Measurements from ENCODE around the gene FBXW4. TPM values are rescaled to one million over a fixed set of nuclear protein-coding genes. Genes with fewer than 3 reads are reported as not detected.
"Not testable (repeated sequence)": the region's sequence is repeated elsewhere in the genome, so short reads cannot be mapped to it uniquely, and the experiment has no call there.

Gene FBXW4
- total RNA-seq, 1 donor from 2014 or later: 65.0 TPM

DNA sequence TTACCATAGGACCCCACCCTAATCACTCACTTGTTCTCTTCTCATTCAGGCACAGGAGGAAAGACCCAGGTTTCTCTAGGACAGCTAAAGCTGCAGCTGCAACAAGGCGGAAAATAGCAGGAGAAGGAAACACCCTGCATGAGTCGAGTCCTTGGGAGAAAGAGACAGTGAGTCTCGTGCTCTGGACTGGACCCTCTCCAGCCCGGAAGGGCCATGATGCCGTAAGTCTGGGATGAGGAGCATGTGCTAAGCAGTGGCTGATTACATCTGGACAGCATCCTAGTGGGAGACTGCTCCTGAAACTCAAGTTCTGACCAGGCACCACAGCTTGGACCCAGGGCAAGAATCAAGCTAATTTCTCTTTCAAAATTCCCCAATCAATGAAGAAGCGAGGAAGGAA, 39.4 kb downstream of the FBXW4 start:
- no peak for DNase-seq (ENCODE audit: low spot score)

DNA sequence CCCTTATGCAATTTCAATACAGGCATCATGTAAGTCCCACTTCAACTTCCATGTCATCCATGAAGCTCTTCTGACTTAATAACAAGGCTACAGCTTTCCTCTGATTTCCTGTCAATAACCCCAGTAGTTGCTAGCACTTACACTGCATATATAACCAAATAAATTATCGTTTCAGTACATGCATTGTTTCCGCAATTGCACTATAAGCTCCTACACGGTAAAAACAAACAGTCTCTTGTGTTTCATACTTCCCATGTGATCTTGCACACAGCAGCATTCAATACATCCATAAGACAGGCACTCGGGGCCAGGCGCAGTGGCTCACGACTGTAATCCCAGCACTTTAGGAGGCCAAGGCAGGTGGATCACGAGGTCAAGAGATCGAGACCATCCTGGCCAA, 41.4 kb downstream of the FBXW4 start:
- no peak for DNase-seq (ENCODE audit: low spot score)

DNA sequence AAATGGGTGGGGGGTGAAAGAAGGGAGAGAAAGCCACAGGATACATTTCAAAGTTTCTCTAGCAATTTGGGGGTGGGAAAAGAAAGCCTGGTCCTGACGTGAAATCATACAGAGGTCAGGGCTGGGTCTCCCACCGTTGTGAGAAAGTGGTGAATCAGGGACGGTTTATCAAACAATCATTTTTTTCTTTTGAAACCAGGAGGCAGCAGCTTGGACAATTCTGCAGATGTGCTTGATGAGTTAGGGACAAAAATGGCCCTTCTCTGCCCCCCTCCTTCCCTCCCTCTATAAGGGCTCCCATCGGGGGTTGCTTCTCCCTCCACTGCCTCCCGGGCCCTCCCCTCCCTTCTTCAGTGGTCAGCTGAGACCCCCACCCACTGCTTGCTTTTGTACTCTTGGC, 43.6 kb downstream of the FBXW4 start:
- DNase-seq (ENCODE audit: low spot score): no peak

DNA sequence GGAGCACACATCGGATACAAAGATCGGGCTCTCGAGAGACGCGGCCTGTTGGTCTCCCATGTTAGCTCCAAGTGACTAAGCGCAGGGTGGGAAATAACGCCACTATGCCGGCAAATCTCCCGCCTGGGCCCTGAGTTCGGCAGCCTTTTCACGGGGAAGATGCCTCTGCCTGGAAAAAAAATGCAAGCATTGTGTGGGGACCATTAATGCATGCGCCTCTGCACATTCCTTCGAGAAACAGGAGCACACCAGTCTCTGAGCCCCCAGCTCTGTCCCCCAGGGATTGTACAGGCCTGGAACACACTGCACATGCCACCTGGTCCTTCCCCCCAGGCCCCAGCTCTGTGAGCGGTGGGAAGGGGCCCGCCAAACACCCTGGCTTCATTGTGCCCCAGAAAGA, 44.1 kb downstream of the FBXW4 start:
- no peak for DNase-seq (ENCODE audit: low spot score)

DNA sequence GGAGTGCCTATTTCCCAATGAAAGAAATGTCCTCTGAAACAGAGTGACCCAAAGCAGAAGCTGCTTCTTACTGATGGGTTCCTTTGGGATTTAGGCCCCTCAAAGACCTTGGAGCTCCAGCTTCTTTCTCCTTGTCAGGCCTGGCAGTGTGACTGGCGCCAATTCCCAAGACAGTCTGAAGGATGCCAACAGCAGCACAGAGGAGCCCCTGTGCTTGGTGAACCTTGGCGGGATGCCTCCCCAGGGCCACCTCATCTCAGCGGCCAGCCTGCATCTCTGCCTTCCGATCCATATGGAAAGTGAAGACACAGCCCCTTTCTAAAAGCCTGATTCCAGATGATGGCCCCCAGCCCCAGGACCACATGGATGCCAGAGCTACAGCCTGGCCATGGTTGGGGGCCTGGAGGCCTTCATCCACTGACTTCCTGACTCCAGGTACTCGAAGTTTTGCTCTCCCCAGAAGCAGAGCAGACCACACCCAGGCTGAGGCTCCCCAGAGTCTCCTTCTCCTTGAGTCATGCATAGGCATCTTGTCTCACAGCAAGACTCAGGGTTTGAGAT, 45.4 kb downstream of the FBXW4 start:
- no peak for DNase-seq (ENCODE audit: low spot score)

DNA sequence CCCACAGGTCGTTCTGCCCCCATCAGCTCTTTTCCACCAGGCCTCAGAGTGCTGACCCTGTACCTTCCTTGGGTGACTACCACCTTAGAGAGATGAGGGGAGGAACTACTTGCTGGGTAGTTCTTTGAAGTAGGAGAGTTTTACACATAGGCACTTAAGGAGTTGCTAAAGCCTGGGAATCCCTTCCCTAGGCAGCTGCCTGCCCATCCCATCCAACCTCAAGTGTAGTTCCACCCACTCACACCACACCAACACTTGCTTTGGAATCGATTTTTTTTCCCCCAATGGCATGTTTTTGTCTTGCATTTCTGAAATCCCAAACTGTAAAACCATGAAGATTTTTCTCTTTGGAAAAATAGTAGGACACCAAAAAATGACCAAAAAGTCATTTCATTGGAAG, 47.7 kb downstream of the FBXW4 start:
- no peak for DNase-seq (ENCODE audit: low spot score)

DNA sequence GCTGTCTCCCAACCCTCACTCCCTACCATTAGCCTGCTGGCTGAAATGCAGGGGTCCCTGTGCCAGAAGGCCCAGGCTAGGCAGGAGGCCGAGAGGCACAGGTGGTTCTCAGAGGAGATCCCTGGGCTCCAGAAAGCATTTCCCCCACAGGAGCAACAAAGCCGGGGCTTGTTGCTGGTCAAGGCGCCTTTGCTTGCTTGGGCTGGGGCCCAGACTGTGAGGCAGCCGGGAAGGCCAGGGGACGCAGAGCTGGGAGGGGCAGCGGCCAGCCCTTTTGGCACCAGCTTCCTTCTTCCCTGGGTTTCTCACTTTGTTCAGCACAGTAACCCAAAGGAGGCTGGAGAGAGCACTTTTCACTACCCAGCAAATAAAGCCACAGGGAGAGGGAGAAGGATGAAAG, 48.6 kb downstream of the FBXW4 start:
- no peak for DNase-seq (ENCODE audit: low spot score)

DNA sequence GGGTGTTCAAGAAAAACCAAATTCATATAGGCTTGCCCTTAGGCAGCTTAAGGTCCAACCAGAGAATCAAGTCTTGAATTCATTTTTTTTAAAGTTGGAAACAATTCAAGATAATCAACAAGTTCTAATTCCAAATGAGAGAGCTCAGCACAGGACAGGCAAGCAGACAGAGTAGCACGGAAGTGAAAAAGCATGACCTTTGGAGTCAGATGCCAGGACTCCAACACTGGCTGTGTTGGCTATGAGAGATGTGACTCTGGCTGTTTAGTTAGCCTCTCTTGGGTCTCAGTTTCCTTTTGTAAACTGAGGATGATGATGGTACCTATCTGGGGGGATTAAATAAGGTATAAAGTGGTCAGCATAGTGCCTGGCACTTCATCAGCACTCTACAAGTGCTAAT, 49.3 kb downstream of the FBXW4 start:
- no peak for DNase-seq (ENCODE audit: low spot score)

DNA sequence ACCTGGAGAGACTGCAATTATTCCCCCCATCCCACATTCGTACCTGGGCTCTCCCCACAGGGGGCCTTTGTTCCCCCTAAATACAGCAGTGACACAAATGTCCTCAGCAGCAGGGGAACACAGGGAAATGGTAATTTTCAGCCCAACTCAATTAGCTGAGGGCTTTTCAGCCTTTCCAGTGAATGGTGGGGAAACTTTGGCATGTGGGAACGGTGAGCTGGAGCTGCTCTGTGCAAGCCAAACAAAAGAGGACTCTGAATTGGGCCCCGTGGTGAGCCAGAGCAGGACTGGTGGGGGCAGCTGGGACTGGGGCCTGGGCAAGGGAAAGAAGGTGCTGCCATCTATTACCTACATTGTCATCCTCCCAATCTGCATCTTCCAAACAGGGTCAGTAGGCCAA, 51.0 kb downstream of the FBXW4 start:
- DNase-seq (ENCODE audit: low spot score): no peak

DNA sequence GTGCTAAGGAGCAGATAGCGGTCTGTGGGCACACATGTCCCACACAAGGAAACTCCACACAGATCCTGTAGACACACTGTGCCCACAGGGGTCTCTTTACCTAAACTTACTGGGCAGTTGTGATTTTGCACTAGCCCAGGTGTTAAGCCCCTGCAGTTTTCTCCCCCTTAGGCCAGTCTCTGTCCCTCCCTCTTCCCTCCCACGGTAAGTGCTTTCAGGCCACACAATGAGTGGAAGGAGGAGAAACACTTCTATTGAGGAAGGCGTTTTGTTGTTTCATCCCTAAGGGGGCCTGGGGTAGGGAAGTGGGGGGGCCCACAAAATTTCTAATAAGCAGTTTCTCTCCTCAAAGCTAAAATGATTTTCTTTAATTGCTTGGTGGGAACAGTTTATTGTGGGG, 51.4 kb downstream of the FBXW4 start:
- no peak for DNase-seq (ENCODE audit: low spot score)

DNA sequence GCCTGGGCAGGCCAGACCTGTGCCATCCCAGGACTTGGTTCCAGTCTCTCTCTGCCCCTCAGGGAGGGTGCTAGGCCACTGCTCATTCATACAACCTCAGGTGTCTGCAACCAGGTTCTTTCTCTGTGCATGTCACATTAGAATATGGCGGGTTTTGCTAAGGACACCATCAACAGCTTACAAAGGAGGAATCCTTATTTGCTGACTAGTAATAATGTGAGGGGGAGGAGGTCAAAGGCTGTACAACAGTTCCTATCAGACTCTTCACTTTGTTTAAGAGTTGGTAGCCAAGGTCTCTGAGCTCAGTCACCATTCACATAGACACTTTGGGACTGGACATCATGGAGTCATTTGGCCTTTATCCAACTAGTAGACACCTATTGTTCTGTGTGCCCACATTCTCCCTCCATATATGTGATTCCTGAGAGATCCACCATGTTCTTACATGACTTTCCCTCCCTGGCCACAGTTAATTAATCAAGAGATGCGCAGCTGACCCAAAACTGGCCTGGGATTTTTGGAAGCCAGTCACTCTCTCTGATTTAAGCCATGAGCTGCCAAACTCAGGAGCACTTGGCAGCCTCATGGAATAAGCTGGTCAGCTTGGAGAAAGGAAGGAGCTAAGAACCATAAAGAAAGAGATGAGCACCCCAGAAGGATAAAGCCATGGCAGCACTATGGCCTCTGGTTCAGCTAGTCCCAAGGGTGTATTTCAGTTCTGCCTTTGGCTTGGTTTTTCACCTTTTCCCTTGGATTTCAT, 55.6 kb downstream of the FBXW4 start:
- no peak for DNase-seq (ENCODE audit: low spot score)

DNA sequence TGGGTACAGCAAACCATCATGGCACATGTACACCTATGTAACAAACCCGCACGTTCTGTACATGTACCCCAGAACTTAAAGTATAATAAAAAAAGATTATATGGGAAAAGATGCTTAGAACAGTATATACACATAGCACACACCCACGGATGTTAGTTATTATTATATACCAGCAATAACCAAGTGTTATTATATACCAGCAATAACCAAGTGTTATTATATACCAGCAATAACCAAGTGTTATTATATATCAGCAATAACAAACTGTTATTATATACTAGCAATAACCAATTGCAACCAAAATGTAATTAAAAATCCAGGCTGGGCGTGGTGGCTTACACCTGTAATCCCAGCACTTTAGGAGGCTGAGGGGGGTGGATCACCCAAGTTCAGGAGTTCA, 61.5 kb downstream of the FBXW4 start:
- DNase-seq (ENCODE audit: low spot score): not testable (repeated sequence)

DNA sequence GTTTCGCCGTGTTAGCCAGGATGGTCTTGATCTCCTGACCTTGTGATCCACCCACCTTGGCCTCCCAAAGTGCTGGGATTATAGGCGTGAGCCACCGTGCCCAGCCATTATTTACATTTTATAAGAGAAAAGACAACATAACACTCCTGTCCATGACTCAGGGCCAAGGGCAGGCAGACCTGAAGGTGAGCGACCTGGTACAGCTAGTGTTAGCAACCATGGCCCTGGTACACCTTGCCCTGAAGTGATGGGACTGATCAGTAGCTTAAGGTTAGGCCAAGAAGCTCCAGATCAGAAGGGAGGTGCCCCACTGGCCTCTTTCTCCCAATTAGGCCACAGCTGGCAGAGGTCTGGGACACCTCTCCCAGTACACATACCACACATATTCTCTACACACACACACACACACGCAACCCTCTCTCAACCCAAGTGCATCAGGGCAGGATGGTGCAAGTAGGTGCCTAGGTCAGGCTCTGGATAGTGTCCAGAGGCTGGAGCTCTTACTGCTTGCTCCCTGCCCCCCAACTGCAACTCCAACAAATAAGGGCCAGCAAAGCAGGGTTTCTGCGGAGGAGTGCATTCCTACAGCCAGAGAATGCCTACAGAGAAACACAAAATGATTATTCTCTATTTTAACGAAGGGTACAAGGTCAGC, 63.0 kb downstream of the FBXW4 start:
- no peak for DNase-seq (ENCODE audit: low spot score)

DNA sequence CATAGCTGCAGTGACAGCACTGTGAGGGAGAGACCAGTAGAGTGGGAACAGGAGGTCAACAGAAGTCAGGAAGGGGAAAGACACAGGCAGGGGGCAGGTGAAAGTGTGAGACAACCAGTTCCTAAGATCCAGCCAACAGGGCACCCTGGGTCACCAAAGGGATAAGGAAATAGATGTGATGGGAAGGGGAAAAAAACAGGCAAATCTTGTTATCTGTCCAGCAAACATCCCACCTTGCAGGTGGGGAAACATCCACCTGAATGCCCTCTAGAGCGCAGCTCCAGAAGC, 64.4 kb downstream of the FBXW4 start:
- no peak for DNase-seq (ENCODE audit: low spot score)

DNA sequence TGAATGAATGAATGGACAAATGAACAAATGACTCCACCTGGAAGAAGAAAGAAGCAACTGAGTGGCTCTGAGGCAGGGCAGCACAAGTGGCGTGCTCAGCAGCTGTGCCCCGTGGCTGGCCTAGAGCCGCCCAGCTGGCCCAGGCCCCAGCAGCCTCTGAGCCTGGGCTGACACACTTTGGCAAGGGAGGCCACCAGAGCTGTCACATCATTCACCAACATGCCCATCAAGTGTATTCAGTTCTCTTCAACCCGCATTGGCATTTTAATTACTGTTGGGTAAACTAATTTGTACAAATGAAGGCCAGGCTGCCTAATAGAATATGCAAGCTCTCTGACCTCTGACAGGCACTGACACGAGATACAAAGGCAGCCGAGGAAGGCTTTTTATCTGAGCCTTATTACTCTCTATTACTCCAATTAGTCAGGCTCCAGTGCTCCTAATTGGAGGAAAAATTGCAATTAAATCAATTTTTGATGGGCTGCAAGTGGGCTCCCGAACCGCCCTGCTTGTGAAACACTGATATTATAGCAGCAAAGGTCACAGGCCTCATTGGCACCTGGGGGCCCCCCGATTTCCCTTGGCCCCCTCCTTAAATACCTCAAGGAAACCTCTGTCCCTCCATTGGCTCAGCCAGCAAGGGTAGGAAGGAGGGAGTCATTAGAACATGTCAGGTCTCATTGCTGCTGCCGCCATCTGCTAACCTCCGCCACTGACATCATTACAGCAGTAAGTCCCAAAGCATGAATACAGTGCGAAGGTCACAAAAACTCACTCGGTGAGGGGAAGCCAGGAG, 64.9 kb downstream of the FBXW4 start:
- no peak for DNase-seq (ENCODE audit: low spot score)

DNA sequence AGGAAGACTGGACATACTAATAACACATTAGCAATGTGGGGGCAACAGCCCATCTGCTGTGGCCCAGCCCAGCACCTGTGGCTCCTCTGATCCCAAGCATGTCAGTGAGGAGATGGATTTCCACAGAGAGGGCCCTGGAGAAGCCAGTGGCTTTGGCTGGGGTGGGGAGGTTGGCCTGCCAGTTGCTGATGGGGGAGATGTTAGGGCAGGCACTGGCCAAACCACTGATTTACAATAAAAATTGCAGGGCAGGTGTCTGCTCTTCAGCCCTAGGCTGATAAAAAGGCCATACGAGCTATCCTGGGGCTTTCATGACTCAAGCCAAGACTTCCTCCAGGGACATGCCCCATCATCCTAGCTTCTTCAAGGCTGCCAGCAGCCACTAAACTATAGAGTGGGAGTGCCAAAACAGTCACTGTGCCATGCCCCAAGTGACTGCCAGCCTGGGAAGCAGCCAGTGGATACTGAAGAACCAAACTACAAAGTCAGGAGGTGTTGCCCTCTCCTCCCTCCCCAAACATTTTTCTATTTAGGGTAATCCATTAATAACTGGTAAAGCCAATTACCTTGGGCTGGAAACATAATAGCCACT, 69.1 kb downstream of the FBXW4 start:
- DNase-seq (ENCODE audit: low spot score): no peak

DNA sequence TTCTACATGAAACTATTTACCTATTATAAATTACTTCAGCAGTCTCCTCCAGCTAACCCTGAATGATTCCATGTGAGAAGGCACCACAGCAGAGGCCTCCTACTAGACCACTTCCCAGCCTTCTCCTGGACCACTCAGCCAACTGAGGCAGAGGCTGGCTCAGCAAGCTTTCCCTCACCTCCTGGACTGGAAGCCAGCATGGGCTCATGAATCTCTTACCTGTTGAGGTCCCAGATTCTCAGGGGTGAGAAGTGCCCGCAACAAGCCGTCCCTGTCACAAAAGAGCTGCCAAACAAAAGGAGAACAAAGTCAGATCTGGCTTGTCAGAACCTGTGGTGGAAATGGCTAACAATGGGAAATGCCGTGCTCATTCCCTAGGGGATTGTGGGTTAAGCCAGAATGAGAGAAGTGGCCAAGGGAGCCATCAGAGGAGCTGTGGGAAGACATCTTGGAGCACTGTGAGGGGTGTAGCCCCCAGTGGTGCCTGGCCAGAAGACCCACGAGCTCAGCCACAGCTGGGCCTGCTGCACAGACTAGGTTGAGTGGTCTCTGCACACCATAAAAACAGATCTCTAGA, 70.4 kb downstream of the FBXW4 start:
- DNase-seq (ENCODE audit: low spot score): no peak

DNA sequence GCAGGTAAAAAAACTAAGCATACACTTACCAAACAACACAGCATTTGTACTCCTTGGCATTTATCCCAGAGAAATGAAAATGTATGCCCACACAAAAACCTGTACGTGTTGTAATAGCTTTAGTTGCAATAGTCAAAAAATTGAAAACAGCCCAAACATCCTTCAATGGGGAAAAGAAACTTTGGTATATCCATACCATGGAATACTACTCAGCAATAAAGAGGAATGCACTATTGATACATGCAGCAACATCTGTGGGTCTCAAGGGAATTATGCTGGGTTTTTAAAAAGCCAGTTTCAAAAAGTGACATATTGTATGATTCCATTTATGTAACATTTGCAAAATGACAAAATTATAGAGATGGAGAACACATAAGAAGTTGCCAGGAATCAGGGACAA, 71.4 kb downstream of the FBXW4 start:
- DNase-seq (ENCODE audit: low spot score): no peak

DNA sequence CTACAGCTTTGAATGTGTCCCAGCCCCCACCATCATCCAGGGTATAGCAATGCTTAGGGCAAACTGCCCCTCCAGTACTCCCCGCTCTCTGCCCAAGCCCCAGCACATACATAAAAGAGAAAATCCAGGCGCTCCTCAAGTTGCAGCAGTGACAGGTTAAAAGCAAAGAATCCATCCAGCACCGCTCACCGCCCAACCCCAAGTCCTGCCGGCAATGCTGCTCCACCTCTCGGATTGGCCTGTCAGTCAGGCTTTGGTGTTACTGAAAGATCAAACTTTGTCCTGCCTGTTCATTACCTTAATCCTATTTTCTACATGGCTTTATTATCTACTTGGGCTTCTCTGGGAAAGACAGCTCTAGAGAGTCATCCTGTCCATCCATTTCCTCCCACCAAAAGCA, 75.0 kb downstream of the FBXW4 start:
- DNase-seq (ENCODE audit: low spot score): no peak

DNA sequence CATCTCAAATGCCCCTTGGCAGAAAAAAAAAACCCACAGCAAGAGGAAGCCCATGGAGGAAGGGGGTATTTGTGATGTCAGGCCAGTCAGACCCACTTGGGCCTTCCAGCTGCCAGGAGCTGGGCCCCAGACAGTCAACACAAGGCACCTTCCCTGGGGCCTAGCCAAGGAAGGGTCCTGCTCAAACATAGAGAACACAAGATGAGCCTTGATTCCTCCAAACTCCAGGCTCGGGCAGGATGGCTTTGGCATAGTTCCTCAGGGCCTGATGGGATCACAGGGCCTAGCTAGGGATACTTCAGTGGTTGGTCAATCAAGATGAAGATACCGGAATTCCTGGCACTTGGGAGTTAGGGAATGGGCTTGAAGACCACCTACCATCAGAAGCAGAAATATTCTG, 76.1 kb downstream of the FBXW4 start:
- no peak for DNase-seq (ENCODE audit: low spot score)

DNA sequence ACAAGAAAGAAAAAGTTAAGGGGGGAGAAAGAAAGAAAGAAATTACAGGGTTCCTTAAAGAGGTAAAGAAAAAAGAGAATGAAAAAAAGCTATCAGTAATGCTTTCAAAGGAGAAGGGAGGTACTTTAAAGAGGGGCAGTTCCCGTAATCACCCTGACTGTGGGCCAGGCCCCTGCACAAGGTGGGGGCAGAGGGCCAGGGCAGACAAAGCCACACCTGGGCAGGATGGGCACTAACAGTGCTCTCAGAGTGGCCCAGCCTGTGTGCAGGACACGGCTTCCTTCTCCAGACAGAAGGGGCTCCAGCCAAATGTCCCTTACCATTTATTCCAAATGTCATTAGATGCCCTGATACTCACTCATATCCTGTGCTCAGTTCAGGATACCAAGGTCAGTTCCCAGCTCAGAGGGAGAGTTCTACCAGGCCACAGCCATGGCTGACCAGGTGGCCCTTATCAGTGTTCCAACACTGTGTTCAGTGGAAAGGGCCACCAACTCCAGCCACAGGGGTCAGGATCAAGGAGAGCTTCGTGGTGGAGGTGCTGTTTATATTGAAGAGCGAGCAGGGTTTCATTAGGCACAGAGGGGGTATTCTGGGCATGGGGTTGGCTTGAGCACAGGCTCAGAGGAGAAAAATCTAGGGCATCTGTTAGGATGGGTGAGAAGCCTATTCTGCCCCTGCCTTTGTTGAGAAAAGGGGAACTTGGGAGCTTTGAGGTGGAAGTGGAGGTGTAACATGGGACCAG, 77.0 kb downstream of the FBXW4 start:
- no peak for DNase-seq (ENCODE audit: low spot score)

Measured in mucosa of gallbladder (tissue), 1 donor.